Smooth muscle cell (in vitro differentiated cells): ENCODE results near the gene ACKR1. TPM values are rescaled to one million over a fixed set of nuclear protein-coding genes. Genes with fewer than 3 reads are reported as not detected.

Experiments
- DNase-seq: peaks from one replicate; lab custom pipeline; 2025; ENCODE audit not compliant: unreplicated experiment; lab: John Stamatoyannopoulos, UW
- H2AFZ ChIP-seq: fragments of 200-600 bp; sonication (generic); 2 replicates; pipeline ENCODE4 v1.6.0; 2016; ENCODE audit warnings: antibody characterized with exemption, low read depth, mild to moderate bottlenecking
- H3F3A ChIP-seq: fragments of 200-600 bp; sonication (generic); 2 replicates; pipeline ENCODE4 v1.6.0; 2017; ENCODE audit warnings: antibody characterized with exemption, low read depth
- H3K27ac ChIP-seq: fragments of 200-600 bp; sonication (generic); 2 replicates; pipeline ENCODE4 v1.5.1; 2016; ENCODE audit warnings: low read depth, mild to moderate bottlenecking
- H3K27me3 ChIP-seq: fragments of 200-600 bp; sonication (generic); 2 replicates; pipeline ENCODE4 v1.6.1; 2016; ENCODE audit warnings: low read depth, mild to moderate bottlenecking
- H3K36me3 ChIP-seq: fragments of 200-600 bp; sonication (generic); 2 replicates; pipeline ENCODE4 v1.5.1; 2016; ENCODE audit warnings: low read depth
- H3K4me1 ChIP-seq: fragments of 200-600 bp; sonication (generic); 2 replicates; pipeline ENCODE4 v1.5.1; 2016; ENCODE audit warnings: low read depth
- H3K4me2 ChIP-seq: fragments of 200-600 bp; sonication (generic); 2 replicates; pipeline ENCODE4 v1.6.0; 2016; ENCODE audit warnings: mild to moderate bottlenecking
- H3K4me3 ChIP-seq: fragments of 200-600 bp; sonication (generic); 2 replicates; pipeline ENCODE4 v1.5.1; 2016; ENCODE audit warnings: mild to moderate bottlenecking
- H3K79me2 ChIP-seq: fragments of 200-600 bp; sonication (generic); 2 replicates; pipeline ENCODE4 v1.6.0; 2016; ENCODE audit warnings: low read depth, mild to moderate bottlenecking
- H3K9ac ChIP-seq: fragments of 200-600 bp; sonication (generic); 2 replicates; pipeline ENCODE4 v1.6.0; 2016; ENCODE audit warnings: low read depth
- H3K9me3 ChIP-seq: fragments of 200-600 bp; sonication (generic); replicated peaks from 2 replicates; pipeline ENCODE4 v1.5.1; 2016; ENCODE audit warnings: low read depth
- H4K20me1 ChIP-seq: fragments of 200-600 bp; sonication (generic); 2 replicates; pipeline ENCODE4 v1.6.0; 2016; ENCODE audit warnings: low read depth
- CTCF ChIP-seq: fragments of 200-600 bp; sonication (generic); IDR thresholded peaks from 2 replicates; pipeline ENCODE4 v1.5.1; 2017; ENCODE audit warnings: borderline replicate concordance, mild to moderate bottlenecking, antibody characterized with exemption; ENCODE audit not compliant: insufficient read depth, poor library complexity, severe bottlenecking
- WGBS: methylation state at CpG from one replicate; pipeline ENCODE4 v1.1.7; 2016; ENCODE audit warnings: low lambda C conversion rate; 5-methylcytosine and 5-hydroxymethylcytosine counted together
- polyA plus RNA-seq: library from polyadenylated mRNA; unstranded; fragments of >200 nt; fragmentation: Nextera tagmentation; extraction: Ambion mirVana; gene quantifications from 2 replicates; pipeline ENCODE4 v1.2.1, GENCODE V29; 2016
- total RNA-seq: library from RNA; depleted of rRNA; stranded (reverse); fragments of >200 nt; gene quantifications from 2 replicates; pipeline ENCODE4 v1.2.3, GENCODE V29; 2014

ACKR1 gene
- 0.04 TPM in 1 of 2 replicates, not detected in the other for total RNA-seq
- polyA plus RNA-seq, result 0.25 TPM in 1 of 2 replicates, not detected in the other

- Histone ChIP-seq H3K4me3 (no peak within 1 kb of the TSS), H3K9me3 (no peaks in the 10 kb centered on the region), H3F3A (no peaks in the 10 kb centered on the region), H3K79me2 (no peaks in the 10 kb centered on the region), H2AFZ (no peak within 1 kb of the TSS), H3K27ac (no peak within 1 kb of the TSS), H3K4me2 (no peak within 1 kb of the TSS), H3K36me3 (no peaks in the 10 kb centered on the region), H4K20me1 (no peaks in the 10 kb centered on the region), H3K4me1 (peaks cover 10% of the 10 kb centered on the region), H3K9ac (no peak within 1 kb of the TSS), H3K27me3 (peaks cover 20% of the 10 kb centered on the region)
- WGBS, result 64% methylated on average over 13 of the region's 13 CpGs
- no peak for TF ChIP-seq CTCF
- DNase-seq, result no peak
Observed at GRCh38 chr1:159204161-159205141, at the start of gene ACKR1. ACKR1 (plus strand) TSS chr1:159204875; CDS start chr1:159204960, 85 bp downstream.

GRCh38 chr1:159161001-159161718 lies 43.5 kb upstream of the ACKR1 start:
- H3K27me3 ChIP-seq, result no peaks in the 10 kb centered on the region
- H3K9me3 ChIP-seq, result no peaks in the 10 kb centered on the region
- H3K4me1 ChIP-seq, result no peaks in the 10 kb centered on the region
- no peak overlapping the region for H3K4me3 ChIP-seq
- peaks cover 4% of the 10 kb centered on the region for H4K20me1 ChIP-seq
- H3K79me2 ChIP-seq, result no peaks in the 10 kb centered on the region
- no peaks in the 10 kb centered on the region for H3K36me3 ChIP-seq
- peak overlapping the region; percentile 61 for H3K27ac ChIP-seq
- peak overlapping the region; percentile 64 for H3K4me2 ChIP-seq
- 4% methylated on average over 4 of the region's 4 CpGs for WGBS
- no peak overlapping the region for H2AFZ ChIP-seq
- peak; percentile 22 for DNase-seq
- H3K9ac ChIP-seq, result no peak overlapping the region
- TF ChIP-seq CTCF, result peak; percentile 98
- H3F3A ChIP-seq, result no peaks in the 10 kb centered on the region

GRCh38 chr1:159161719-159162026 lies 43.0 kb upstream of the ACKR1 start:
- no peaks in the 10 kb centered on the region for H3K4me1 ChIP-seq
- H3K4me3 ChIP-seq, result no peak overlapping the region
- no peak for DNase-seq
- 96% methylated on average over 1 of the region's 1 CpG for WGBS
- no peak for TF ChIP-seq CTCF
- H4K20me1 ChIP-seq, result peaks cover 4% of the 10 kb centered on the region
- H3F3A ChIP-seq, result no peaks in the 10 kb centered on the region
- H3K79me2 ChIP-seq, result no peaks in the 10 kb centered on the region
- H3K9ac ChIP-seq, result no peak overlapping the region
- H2AFZ ChIP-seq, result no peak overlapping the region
- no peaks in the 10 kb centered on the region for H3K36me3 ChIP-seq
- no peaks in the 10 kb centered on the region for H3K27me3 ChIP-seq
- no peaks in the 10 kb centered on the region for H3K9me3 ChIP-seq
- H3K27ac ChIP-seq, result no peak overlapping the region
- peak overlapping the region; percentile 64 for H3K4me2 ChIP-seq
